HG02981 (cell line): ENCODE results near the gene POLN.
A peak's percentile ranks its signal among the peaks of the same experiment; 100 is the strongest.

Experiments
- ATAC-seq: cut with Tn5 transposase; IDR thresholded peaks from one replicate; pipeline ENCODE4 v1.9.1; 2021; ENCODE audit warnings: mild to moderate bottlenecking, moderate library complexity; ENCODE audit not compliant: unreplicated experiment

POLN gene

DNA sequence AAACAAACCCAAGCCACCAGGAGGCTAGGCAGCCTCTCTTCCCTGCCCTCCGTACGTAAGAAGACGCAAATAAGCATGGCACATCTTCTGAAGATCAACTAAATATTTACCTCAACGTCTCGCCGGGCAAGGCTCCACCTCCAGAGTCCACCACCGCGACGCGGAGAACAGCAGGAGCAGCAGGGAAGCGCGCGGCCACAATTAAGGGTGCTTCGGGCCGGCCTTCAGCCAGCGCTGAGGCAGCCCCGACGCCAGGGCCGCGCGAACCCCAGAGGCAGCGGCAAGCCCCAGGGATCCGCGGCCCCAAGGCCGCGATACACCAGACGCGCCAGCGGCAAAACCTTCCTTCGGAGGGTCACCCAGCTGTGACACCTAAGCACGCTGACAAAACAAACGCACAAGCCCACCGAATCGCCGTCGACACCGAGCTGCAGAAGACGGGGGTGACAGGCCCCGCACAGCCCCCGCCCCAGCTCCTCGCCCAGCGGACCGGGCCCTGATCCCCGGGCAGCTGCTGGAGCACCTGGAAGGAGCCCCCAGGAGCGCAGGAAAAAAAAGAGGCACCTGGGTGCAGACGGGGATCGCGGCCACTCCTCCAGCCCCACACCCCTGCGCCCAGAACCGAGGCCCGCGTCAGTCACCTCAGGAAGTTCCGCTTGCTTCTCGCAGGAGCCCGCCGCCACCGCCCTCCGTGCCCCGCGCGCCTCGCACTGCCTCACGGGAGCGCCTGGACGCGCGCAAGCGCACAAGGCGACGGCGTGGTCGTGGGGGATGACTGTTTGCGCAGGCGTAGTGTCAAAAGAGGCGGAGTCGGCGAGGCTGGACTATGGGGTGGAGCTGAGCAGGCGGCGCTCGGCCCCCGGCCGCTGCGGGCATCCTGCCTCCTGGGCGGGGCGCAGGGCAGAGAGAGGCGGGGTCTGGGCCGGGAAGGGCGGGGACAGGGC, at the start of gene POLN, which contains the start of gene HAUS3:
Gene POLN, minus strand, starts transcription at position 712 of the 944 bp plus-strand sequence. CDS start 12,890 bp downstream, outside the sequence.
Gene HAUS3, minus strand, starts transcription at position 712 of the 944 bp plus-strand sequence. CDS start 1,175 bp downstream, outside the sequence.
- ATAC-seq = peak; percentile 86

- ATAC-seq = no peak
These were observed 49.2 kb upstream of the POLN start for GRCh38 chr4:2290974-2291704.

DNA sequence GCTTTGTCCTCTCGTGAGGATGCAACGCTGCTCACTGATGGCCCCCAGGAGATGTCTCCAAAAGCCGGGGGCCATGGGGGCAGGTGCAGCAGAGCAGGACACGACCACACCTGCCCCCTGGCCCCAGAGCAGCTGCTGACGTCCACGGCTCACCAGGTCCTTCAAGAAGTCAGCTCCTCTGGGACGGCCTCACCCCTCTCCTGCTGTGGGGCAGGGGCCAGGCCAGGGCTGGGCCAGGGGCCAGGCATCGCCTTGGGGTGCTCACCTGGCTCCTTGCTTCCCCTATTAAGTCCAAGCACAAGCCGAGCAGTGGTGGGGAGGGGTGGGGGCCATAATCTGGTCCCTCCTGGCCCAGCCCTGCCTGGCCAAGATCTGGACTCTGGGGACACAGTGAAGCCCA, 48.6 kb upstream of the POLN start:
- ATAC-seq = no peak

DNA sequence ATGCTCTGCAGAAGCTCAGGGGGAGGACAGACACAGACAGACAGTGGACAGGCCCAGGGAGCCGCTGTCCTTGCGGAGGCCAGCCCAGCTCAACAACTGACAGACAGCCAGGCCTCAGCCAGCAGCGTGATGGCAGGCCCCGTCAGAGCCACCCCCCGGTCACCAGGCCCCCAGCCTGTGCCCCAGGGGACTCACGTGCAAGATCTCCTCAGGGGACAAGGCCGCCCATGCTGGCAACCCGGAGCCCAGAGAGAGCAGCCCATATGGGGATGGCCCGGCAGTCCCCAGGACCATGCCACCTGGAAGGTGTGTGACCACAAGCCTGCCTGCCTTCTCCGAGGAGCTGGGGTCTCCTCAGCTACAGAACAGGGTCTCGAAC, 48.0 kb upstream of the POLN start:
- ATAC-seq = no peak

GRCh38 chr4:2289311-2289954, 47.5 kb upstream of the POLN start:
- ATAC-seq = no peak

GRCh38 chr4:2288051-2288541, 46.2 kb upstream of the POLN start:
- ATAC-seq = no peak

DNA sequence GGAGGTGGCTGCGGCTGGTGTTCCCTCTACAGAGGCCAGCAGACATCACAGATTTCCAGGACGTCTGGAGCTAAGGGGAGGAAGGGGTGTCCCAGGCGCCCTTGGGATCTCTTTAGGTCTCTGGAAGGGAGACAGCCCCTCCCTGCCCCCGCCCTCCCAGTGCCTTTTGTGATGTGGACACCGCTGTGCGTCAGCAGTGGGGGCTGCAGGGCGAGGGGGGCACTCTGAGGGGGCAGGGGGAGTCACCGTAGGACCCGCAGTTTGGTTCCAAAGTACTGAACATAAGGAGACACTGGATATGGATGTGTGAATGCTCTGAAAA, 45.6 kb upstream of the POLN start:
- no peak for ATAC-seq

DNA sequence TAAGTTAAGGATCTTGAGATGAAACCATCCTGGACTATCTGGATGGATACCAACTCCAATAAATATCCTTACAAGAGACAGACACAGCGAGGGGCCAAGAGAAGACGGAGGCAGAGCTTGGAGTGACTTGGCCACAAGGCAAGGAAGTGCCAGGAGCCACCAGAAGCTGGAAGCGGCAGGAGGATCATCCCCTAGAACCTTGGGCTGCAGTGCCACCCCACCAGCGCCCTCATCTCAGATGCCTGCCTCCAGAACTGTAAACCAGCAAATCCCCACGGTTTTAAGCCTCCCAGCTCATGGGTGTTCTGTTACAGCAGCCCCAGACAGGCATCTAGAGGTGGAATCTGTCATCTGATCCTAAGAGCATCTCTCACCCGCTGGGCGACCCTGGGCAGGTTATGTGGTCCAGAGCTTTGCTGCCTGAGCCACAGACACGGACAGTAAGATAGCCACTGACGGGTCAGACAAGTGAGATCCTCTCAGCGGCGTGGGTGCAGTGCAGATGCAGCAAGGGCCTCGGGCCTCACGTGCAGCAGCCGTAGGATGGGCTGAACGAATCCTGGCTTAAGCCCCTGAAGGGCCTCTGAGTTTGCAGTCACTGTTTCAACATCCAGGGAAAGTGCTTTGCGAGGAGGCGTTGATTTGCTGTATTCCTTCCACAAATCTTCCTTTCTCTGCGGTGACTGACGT, 45.1 kb upstream of the POLN start:
- ATAC-seq = no peak

GRCh38 chr4:2285613-2286381, 43.9 kb upstream of the POLN start:
- ATAC-seq = no peak

DNA sequence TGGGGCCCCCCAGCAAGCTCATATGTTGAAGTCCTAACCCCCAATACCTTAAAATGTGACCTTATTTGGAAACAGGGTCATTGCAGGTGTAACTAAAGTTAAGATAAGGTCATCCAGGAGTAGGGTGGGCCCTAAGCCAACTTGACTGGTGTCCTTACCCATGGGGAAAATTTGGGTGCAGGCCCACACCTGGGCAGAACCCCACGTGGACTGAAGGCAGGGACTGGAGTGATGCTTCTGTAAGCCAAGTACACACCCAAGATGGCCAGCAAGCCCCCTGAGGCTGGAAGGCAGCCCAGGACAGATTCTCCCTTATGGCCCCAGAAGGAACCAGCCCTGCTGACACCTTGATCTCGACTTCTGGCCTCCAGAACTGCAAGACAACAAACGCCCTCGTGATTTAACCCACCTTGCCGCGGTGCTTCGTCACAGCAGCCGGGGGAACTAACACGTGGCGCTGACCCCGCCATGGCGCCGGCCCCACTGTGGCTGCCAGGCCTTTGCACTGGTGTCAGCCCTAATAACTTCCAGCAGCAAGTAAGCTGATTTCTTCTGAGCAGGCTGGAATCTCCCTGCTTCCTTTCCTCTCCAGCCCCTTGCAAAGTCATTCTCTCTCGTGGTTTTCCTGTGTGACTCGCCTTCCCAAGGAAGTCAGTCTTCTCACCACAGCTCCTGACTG, 43.2 kb upstream of the POLN start:
- no peak for ATAC-seq

GRCh38 chr4:2284161-2284933, 42.4 kb upstream of the POLN start:
- no peak for ATAC-seq

DNA sequence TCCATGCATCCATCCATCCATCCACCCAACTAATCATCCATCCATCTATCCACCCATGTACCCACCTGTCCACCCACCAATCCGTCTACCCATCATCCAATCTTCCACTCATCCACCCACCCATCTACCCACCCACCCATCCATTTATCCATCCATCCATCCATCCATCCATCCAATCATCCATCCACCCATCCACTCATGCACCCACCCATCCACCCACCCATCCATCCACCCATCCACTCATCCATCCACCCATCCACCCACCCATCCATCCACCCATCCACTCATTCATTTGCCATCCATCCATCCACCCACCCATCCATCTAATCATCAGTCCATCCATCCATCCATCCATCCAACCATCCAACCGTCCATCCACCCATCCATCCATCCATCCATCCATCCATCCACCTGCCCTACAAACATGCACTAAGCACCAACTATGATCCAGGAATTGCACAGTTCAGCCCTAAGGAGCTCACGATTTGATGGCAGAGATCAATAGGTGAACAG, 41.3 kb upstream of the POLN start:
- ATAC-seq = no peak

- ATAC-seq = peak; percentile 80
These were observed 39.8 kb upstream of the POLN start for GRCh38 chr4:2281575-2282343.

- no peak for ATAC-seq
These were observed 38.8 kb upstream of the POLN start for GRCh38 chr4:2280531-2281300.

DNA sequence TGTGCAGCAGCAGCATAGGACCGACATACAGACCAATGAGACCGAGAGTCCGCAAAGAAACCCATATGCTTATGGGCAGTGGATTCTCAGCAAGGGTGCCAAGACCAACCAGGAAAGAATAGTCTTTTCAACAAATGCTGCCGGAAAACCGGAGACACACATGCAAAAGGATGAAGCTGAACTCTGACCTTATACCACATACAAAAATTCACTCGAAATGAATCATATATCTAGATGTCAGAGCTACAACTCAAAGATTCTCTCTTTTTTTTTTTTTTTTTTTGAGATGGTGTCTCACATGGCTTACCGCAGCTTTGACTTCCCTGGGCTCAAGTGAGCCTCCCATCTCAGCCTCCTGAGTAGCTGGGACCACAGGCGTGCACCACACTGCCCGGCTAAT, 36.0 kb upstream of the POLN start:
- no peak for ATAC-seq

DNA sequence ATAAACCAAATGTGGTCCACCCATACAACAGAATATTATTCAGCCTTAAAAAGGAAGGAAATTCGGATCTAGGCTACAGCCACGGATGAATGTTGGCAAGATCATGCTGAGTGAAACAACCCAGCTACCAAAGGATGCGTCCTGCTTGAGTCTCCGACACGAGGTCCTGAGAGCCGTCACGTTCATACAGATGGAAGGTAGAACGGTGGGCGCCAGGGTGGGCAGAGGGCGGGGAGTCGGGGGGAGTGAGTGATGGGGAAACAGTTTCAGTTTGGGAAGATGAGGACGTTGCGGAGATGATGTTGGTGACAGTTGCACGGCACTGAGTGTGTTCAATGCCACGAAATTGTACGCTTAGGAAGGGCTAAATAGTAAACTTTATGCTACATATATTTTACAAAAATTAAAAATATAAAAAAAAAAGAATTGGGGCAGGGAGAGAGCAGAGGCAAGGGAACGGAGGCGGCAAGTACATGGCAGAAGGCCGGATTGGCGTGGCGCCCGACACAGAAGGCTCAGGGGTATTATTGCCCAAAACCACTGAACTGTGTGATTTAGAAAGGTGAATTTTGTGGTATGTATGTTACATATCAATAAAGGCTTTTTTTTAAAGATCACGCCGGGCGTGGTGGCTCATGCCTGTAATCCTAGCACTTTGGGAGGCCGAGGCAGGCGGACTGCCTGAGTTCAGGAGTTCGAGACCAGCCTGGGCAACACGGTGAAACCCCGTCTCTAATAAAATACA, 34.8 kb upstream of the POLN start:
- ATAC-seq = no peak
